Lower leg skin (tissue), 4 donors: ENCODE measurements around the gene SPOCK1. TPM values are rescaled to one million over a fixed set of nuclear protein-coding genes. Genes with fewer than 3 reads are reported as not detected.

Experiments used
- DNase-seq, 2 donors: peaks; one replicate each; pipeline ENCODE4 v3.0.0-alpha.2; 2019; ENCODE audit warnings: low spot score in 2 of 2
- H3K4me3 ChIP-seq: fragments of 200-600 bp; sonication (generic); 2 replicates; pipeline ENCODE4 v1.5.1; 2017; ENCODE audit warnings: mild to moderate bottlenecking, low read depth; ENCODE audit not compliant: poor library complexity, severe bottlenecking
- POLR2A ChIP-seq, 2 donors: fragments of 450-650 bp; IDR thresholded peaks; one replicate each; pipeline ENCODE4 v1.6.1; 2016 to 2017; ENCODE audit warnings: antibody characterized with exemption in 2 of 2, mild to moderate bottlenecking in 1 of 2, moderate library complexity in 1 of 2
- WGBS, 2 donors: methylation state at CpG; one replicate each; pipeline ENCODE4 v1.1.5; 2018; 5-methylcytosine and 5-hydroxymethylcytosine counted together
- intact Hi-C: fragments of 100-400 bp; cut with DNase I; formaldehyde crosslinking; loops from one replicate; pipeline ENCODE4 v1.15.0; 2023; ENCODE audit warnings: low total_unique reads
- total RNA-seq, 4 donors: library from RNA; depleted of rRNA; stranded (reverse); fragments of >200 nt; gene quantifications; one replicate each; pipeline ENCODE4 v1.1.0, GENCODE V29; 2016
- TF ChIP-seq, protein P1 (sequence below), 3 donors: fragments of 450-650 bp; IDR thresholded peaks; one replicate each; pipeline ENCODE4 v1.5.1; 2016; ENCODE audit warnings: antibody characterized with exemption in 3 of 3, mild to moderate bottlenecking in 3 of 3, moderate library complexity in 2 of 3

The SPOCK1 gene
- total RNA-seq, 4 donors from 2014 or later, result 7.9 to 21.5 (median 11.7) TPM

GRCh38 chr5:137440795-137441194, 58.3 kb downstream of the SPOCK1 start:
- TF ChIP-seq, protein P1, sequence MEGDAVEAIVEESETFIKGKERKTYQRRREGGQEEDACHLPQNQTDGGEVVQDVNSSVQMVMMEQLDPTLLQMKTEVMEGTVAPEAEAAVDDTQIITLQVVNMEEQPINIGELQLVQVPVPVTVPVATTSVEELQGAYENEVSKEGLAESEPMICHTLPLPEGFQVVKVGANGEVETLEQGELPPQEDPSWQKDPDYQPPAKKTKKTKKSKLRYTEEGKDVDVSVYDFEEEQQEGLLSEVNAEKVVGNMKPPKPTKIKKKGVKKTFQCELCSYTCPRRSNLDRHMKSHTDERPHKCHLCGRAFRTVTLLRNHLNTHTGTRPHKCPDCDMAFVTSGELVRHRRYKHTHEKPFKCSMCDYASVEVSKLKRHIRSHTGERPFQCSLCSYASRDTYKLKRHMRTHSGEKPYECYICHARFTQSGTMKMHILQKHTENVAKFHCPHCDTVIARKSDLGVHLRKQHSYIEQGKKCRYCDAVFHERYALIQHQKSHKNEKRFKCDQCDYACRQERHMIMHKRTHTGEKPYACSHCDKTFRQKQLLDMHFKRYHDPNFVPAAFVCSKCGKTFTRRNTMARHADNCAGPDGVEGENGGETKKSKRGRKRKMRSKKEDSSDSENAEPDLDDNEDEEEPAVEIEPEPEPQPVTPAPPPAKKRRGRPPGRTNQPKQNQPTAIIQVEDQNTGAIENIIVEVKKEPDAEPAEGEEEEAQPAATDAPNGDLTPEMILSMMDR (IDR thresholded peaks at IDR 0.05), result no peak
- TF ChIP-seq POLR2A (IDR thresholded peaks at IDR 0.05), result no peak
- 59 to 61% methylated on average over 3 of the region's 3 CpGs for WGBS, 2 donors
- intact Hi-C loops, result no loop called here
- no peak for DNase-seq
- H3K4me3 ChIP-seq, result no peak overlapping the region

DNA sequence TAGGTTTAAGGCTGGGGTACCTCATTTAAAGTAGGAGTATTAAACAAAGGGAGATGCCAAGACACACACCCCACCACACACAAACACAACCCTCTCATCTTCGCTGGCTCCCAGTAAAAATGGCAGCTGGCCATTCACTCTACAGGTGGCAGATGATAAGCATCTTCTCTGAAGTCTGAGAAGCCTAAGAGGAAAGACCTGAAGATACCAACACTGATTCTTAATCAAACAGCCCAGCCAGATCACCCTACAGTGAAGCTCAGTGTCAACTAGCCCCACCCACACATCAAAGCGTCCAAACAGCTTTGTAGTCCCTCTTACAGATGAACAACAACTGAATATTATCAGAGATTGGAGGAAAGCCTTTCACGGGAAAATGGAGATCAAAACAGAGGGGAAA, 59.5 kb downstream of the SPOCK1 start:
- intact Hi-C loops, result no loop called here
- no peak for DNase-seq
- TF ChIP-seq, protein P1 (IDR thresholded peaks at IDR 0.05), result no peak
- TF ChIP-seq POLR2A (IDR thresholded peaks at IDR 0.05), result no peak
- 64 to 70% methylated on average over 3 of the region's 3 CpGs for WGBS, 2 donors
- no peak overlapping the region for H3K4me3 ChIP-seq

DNA sequence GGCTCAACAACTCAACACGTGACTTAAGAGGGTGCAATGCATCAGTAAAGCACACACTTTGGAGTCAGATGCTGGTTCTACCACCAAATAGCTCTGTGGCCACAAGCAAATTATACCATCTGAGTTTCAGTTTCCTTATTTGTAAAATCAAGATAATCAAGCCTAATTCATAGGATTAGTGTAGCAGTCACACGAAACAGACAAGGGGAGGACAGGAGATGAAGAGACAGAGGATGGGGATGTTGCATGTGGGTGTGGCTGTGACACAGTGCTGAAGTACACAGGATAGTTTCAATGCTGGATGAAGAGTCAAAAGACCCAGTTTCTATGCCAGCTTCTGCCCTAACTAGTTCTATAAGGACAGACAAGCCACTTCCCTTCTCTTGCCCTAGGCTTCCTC, 60.2 kb downstream of the SPOCK1 start:
- 84% methylated on average over 2 of the region's 2 CpGs for WGBS, 2 donors
- DNase-seq, result no peak
- no peak overlapping the region for H3K4me3 ChIP-seq
- intact Hi-C loops, result no loop called here
- TF ChIP-seq, protein P1 (IDR thresholded peaks at IDR 0.05), result no peak
- no peak for TF ChIP-seq POLR2A (IDR thresholded peaks at IDR 0.05)

DNA sequence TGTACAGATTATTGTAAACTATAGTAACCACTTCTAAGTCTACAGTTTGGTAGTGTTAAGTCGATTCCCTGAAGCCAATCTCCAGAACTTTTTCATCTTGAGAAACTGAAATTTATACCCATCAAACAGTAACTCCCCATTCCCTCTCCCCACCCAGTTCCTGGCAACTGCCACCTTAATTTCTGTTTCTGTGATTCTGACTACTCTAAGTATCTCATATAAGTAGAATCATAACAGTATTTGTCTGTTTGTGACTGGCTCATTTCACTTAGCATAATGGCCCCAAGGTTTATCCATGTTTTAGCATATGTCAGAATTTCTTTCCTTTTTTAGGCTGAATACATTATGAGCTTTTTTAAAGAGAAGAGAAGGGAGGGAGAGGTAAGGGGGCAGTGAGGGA, 61.4 kb downstream of the SPOCK1 start:
- H3K4me3 ChIP-seq, result no peak overlapping the region
- intact Hi-C loops, result no loop called here
- TF ChIP-seq, protein P1 (IDR thresholded peaks at IDR 0.05), result no peak
- TF ChIP-seq POLR2A (IDR thresholded peaks at IDR 0.05), result no peak
- 51 to 66% methylated on average over 1 of the region's 1 CpG for WGBS, 2 donors
- no peak for DNase-seq

GRCh38 chr5:137433539-137433938, 65.6 kb downstream of the SPOCK1 start:
- WGBS, 2 donors, result 84 to 90% methylated on average over 2 of the region's 2 CpGs
- intact Hi-C loops, result no loop called here
- H3K4me3 ChIP-seq, result no peak overlapping the region
- TF ChIP-seq, protein P1 (IDR thresholded peaks at IDR 0.05), result no peak
- no peak for TF ChIP-seq POLR2A (IDR thresholded peaks at IDR 0.05)
- DNase-seq, result no peak

GRCh38 chr5:137432376-137432775, 66.8 kb downstream of the SPOCK1 start:
- intact Hi-C loops, result no loop called here
- DNase-seq, result no peak
- no peak overlapping the region for H3K4me3 ChIP-seq
- WGBS, 2 donors, result 34 to 40% methylated on average over 2 of the region's 2 CpGs
- TF ChIP-seq POLR2A (IDR thresholded peaks at IDR 0.05), result no peak
- TF ChIP-seq, protein P1 (IDR thresholded peaks at IDR 0.05), result no peak
